RKO (cell line): ENCODE data around the gene NUDT11.
"Not testable (repeated sequence)": the region's sequence is repeated elsewhere in the genome, so short reads cannot be mapped to it uniquely, and the experiment has no call there.

Experiments used
- DNase-seq: peaks from one replicate; pipeline ENCODE4 v3.0.0-alpha.2; 2016; ENCODE audit warnings: low spot score

The NUDT11 gene

DNA sequence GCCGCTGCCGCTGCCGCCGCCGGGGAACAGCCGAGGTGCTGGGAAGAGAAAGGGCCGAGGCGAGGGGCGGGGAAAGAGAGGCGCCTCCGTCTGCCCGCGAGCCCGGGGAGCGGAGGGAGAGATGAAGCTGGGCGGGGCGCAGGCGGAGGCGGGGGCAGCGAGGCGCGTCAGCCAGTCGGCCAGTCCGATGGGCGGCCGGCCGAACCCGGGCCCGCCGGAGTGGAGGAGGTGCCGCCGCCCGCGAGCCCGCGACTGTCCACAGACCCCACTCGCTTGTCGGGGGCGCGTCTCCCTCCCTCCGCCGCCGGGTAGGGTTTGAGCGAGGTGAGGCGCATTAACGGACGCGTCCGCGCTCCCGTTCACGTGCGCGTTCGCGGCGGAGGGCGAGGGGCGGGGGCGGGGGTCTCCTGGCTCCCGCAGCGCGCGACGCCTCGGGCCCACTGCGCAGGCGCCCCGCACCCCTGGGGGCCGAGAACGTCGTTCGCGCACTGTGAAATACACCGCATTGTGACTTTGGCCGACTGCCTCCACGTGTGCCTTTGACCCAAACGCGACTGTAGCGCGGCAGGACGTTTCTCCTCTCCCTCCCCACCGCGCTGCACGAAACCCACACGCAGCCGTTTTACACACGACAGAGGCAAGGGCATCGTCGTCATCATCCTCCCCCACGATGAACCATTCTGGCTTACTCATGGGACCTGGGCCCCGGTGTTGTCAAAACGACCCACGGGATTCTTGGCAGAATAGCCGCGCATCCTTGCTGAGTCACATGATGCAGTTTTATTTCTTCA lies at the start of gene NUDT11:
Gene NUDT11, minus strand, starts transcription at position 92 of the 791 bp plus-strand sequence. CDS start 148 bp downstream, outside the sequence.
- no peak for DNase-seq

DNA sequence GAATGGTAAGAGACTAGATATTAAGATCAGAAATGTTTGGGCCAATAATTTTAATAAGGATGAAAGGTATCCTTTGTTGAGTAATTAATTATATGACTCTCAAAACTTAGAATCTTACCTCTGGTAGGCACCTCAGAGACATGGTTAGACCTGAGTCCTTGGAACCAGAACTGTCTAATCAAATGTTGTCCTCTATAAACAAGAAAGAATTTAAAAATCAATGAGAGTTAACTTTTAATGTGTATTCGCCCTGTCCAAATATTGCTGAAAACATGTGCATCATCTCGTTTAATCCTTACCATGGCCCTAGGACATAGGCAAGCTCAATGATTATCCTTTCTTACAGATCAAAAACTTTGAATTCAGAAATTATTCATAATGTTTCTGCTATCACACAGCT lies 24.0 kb upstream of the NUDT11 start:
- DNase-seq = no peak

DNA sequence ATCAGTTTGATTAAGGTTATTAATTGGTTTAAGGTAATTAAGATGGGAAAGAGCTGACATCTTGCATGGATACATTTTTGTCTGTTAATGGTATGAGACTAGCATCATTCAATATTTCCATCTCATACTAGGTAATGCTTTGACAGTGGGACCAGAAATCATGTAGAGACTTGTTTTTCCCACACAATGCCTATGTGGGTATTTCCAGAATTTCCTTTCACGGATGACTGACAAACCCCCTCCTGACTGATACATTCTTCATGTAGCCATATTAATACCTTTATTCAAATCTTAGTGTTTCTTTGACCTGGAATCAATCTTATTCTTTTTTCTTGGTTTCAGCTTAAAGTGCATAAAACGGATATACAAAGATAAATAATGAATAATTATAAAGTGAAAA lies 22.7 kb upstream of the NUDT11 start:
- not testable (repeated sequence) for DNase-seq

DNA sequence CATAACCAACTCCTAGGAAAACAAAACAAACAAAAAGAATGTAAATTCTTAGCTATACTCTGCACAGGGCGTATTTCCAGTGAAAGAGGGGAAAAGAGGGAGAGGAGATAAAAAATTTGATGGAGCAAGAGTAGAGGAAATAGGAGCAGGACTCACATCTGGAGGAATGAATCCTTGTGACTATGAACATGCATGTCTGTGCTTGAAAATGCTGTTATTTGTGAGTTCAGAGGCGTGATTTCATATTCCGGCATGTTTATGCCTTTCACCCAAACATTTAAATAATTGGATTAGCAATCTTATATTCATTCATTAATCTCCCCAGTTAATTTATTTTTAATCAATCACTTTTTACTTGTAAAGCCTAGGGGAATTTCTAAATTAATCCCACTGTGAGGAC lies 11.2 kb upstream of the NUDT11 start:
- DNase-seq = no peak

DNA sequence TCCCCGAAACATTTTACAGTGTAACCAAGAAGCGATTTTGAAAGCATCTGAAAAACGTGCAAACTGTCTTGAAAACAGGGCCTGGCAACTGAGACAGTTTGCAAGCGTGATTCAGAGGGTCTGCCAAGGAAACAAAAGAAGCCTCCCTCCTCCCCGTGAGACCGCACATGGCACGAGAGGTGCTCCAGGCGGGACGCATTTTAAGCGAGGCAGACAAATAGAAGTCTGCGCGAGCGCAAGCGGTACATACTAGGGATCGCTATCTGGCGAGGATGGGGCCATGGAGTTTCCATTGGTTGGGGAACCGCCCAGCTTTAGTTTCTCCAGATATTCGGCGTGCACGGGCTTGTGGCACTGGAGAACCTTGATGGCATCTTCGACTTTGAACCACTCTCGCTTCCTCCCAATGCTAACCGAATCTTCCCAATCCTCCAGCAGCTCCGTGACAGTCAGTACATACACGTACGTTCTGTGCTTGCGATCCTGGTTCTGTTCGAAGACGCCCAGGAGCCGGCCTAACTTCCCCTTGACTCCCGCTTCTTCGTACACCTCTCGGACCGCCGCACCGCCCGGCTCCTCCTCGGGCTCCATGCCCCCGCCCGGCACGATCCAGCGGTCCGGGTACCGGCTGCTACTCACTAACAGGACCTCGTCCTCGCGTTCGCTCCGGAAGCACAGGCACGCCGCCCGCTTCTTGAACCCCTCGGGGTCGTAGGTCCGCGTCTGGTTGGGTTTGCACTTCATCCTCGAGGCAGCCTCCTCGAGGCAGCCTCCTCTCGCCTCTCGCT lies 497 bp downstream of the NUDT11 start:
- DNase-seq = not testable (repeated sequence)

DNA sequence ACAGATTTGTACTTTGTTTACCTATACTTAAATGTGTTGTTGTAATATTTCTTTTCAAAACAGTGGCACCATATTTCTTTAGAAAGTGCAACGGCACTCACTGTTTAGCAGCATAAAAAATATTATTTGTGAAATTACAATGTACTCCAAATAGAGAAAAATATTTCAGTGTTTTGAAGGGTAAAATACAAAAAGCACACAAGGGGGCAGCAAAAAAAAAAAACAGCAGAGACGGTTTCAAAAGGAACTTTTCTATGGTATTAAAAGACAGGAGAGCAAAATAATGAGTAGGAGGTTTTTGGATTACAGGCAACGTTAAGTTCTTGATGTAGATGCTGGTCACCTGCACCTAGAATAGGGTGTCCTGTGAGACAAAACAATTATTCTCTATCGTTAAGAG lies 2.0 kb downstream of the NUDT11 start:
- no peak for DNase-seq

DNA sequence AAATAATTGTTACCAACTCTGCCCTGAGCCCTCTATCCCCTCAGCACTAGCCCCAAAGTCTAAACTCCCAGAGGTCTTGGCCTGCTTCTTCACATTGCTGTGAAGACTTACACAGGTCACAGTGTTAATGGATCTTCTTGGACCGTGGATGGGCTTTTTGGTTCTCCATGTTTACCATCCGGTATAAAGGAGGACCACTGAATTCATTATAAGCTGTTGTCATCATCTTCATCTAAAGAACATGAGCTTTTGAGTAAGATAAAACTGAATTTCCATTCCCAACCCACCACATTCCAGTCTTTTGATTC lies 8.5 kb downstream of the NUDT11 start:
- DNase-seq = no peak

DNA sequence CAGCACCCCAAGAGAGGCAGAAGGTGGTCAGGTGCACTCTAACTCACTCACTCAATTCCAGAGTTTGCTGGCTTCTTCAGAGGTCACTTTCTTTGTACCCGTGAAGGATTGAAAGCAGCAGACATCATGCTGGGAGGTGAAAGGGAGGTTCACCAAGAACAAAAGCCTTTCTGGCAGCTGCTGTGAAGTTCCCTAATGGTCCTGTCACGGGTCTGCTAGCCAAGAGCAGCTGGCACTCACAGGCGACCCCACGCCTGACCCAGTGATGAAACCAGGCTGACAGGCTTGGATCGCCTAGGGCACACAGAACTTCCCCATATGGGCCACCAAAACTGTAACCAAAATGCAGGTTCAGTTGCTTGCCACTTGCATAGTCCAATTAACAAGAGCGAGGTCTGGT lies 11.8 kb downstream of the NUDT11 start:
- no peak for DNase-seq

DNA sequence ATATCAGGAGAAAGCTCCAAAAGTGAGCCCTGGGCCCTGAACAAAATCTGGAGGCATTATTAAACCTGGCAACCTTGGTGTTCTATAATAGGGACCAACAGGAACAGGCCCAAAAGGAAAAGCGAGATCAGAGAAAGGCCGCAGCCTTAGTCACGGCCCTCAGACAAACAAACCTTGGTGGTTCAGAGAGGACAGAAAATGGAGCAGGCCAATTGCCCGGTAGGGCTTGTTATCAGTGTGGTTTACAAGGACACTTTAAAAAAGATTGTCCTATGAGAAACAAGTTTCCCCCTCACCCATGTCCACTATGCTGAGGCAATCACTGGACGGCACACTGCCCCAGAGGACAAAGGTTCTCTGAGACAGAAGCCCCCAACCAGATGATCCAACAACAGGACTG lies 14.0 kb downstream of the NUDT11 start:
- not testable (repeated sequence) for DNase-seq

DNA sequence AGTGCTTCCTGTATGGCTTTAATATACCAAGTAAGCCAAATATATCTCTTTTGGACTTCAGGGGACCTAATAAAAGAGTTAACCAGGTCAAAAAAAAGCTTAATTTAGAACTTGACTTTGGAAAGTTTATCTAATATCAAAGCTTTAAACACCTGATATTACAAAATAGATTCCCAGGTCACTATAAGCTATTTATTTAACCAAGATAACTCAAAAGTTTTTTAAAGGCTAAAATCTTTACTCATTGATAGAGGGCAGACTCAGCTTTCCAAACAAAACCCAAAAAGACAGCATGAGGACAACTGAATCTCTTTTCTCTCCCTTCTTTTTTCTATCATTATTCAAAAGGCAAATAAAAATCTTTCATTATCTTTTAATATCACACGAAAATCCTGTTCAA lies 19.5 kb downstream of the NUDT11 start:
- DNase-seq = no peak

DNA sequence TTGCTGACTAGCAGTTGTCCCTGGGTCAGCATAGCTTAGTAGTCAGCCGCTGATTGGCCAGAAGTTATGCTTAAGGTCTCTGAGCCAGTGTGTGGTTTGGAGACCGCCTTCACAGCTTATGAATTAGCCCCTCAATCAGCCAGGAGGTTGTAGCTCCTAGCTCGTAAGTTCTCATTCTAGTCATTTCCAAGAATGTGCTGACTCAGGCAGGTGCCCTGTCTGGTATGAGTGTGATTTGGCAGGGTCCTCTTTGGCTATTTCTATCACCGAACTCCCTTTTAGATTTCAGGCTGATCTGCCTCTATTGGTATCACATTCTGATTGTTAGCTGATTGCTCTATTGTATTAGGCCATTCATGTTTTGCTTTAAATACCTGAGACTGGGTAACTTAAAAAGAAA lies 33.1 kb downstream of the NUDT11 start:
- no peak for DNase-seq

DNA sequence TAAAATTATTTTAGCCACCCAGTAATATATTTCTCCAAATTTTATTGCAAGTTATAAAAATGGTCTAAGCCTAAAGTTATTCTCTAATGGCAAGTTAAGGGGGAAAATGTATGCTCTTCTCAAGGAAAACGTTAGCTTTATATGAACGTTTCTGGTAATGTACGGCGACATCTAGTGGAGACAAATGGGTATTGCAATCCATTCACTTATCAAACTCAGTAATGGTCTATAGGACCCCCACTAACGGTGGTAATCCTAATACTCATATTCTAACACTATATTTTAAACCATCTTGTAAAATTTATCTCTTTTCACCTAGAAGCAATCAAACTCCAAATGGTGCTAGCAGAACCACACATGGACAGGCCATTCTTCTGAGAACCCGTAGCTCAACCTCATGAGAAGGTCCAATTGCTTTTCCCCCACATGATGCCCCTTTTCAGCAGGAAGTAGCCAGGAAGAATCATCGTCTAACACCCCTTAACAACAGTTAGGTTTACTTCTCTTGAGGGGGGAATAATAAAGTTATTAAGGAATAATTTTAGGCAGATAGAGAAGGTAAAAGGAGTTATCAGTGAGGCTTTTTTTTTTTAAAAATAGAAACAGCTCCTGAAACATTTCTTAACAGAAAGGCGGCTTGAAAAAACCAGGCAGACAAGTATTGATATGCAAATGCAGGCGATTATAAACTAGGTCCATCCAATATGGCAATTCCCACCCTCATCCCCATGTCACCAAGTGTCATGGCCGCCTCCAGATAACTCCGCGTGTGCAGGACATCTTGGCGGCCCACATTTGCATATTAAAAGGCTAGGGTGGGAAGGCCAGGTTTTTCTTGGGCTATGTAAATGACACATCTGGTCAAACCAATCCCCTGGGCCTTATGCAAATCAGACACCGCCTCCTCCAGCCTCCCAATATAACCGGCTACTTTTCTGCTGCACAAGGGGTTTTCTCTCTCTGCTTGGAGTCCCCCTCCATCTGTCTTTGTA lies 35.0 kb downstream of the NUDT11 start:
- DNase-seq = peak; percentile 53

DNA sequence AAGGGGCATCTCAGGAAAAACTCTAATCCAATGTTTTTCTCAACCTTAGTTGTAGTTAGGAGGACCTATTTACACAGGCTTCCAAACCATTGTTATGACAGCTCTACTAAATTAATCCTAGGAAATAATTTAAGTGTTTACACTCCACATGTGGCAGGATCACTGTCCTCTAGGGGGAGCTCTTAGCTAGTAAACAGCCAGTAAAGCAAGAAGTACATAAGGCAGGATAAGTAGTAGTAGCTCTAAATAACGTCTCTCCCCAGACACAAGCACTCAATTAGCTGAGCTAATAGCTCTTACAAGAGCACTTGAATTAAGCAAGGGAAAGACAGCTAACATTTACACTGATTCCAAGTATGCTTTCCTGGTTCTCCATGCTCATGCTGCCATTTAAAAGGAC lies 37.3 kb downstream of the NUDT11 start:
- peak; percentile 62 for DNase-seq

DNA sequence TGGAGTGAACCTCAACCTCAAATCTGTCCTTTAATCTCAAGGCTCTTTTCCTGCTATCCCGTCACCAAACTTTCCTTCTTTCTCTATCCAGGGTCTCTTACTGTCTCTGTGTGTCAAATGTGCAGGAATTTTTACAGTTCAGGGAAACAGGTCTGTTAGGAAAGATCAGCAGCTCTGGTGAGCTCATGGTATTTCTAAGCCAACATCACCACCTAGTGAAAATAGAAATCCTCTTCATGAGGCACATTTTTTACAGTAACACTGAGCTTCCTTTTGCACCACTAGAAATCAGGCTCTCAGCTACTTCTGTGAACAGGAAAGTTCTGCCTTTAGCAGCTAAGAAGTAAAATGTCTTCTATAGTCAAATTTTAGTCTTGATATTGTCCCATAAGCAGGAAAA lies 39.6 kb downstream of the NUDT11 start:
- DNase-seq = peak; percentile 27

DNA sequence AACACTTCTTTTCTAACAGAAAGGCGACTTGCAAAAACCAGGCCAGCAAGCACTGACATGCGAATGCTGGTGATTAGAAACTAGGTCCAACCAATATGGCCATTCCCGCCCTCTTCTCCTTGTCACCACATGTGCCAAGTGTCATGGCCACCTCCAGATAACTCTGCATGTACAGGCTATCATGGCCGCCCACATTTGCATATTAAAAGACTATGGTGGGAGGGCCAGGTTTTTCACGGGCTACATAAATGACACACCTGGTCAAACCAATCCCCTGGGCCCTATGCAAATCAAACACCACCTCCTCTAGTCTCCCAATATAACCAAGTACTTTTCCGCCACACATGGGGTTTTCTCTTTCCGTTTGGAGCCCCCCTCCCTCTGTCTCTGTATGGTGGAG lies 40.1 kb downstream of the NUDT11 start:
- DNase-seq = no peak

DNA sequence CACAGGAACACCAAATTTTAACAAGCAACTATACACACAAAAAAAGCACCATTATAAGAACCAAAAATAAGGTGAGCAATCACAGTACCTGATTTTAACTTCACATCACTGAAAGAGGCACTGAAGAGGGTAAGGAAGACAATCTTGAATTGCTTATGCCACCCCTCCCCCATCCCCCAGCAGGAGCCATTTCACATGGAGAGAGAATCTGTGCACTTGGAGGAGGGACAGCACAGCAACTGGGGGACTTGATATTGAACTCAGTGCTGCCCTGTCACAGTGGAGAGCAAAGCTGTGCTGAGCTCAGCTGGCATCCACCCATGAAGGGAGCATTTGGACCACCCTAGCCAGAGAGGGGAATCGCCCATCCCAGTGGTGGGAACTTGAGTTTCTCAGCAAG lies 56.0 kb downstream of the NUDT11 start:
- no peak for DNase-seq
